GM10248 (cell line): ENCODE data around the gene FANCM.

Source experiments
- CTCF ChIA-PET: fragments of 300-600 bp; sonication (Branson Sonifier 250); formaldehyde crosslinking; extraction: SDS; loops from one replicate; lab custom pipeline; 2021; ENCODE audit warnings: antibody characterized with exemption; lab: Yijun Ruan, JAX
- POLR2A ChIA-PET: fragments of 350-650 bp; sonication (Branson Sonifier 250); formaldehyde crosslinking; extraction: SDS; loops from one replicate; lab custom pipeline; 2020; ENCODE audit warnings: antibody characterized with exemption; lab: Yijun Ruan, JAX
- DNase-seq: peaks from one replicate; pipeline ENCODE4 v3.0.0; 2012; ENCODE audit errors: extremely low spot score
- CTCF ChIP-seq: IDR thresholded peaks from 2 replicates; pipeline ENCODE4 v1.5.1; 2012; ENCODE audit warnings: mild to moderate bottlenecking, low read depth; ENCODE audit errors: extremely low read depth, missing control alignments, control extremely low read depth

FANCM gene

GRCh38 chr14:45135659-45136395 lies at the start of gene FANCM:
FANCM (plus strand) TSS chr14:45135930; CDS start chr14:45136032, 102 bp downstream.
- POLR2A ChIA-PET: no interaction called here
- CTCF ChIA-PET: interaction anchor here (0.7 to 2.1 kb wide), 5 partner anchors 11 to 133 kb away, joined by 3 to 6 read pairs (median 3); partner anchors contain the start of gene MIS18BP1
- DNase-seq: peak; percentile 86
- TF ChIP-seq CTCF: no peak

- CTCF ChIA-PET: no interaction called here
- POLR2A ChIA-PET: no interaction called here
- TF ChIP-seq CTCF: no peak
- DNase-seq: peak; percentile 38
Measured at GRCh38 chr14:45089813-45090212, 45.9 kb upstream of the FANCM start.

- ChIA-PET CTCF (interaction anchor here (0.8 kb wide), 1 partner anchor 60 kb away, joined by 3 read pairs; no protein-coding TSS in a partner anchor), POLR2A (no interaction called here)
- no peak for DNase-seq
Measured at GRCh38 chr14:45091710-45092109, 44.0 kb upstream of the FANCM start.

GRCh38 chr14:45094275-45094674 lies 41.5 kb upstream of the FANCM start:
- POLR2A ChIA-PET: no interaction called here

More at GRCh38 chr14:45091710-45092109, 44.0 kb upstream of the FANCM start:
- TF ChIP-seq CTCF: no peak

GRCh38 chr14:45095143-45095542 lies 40.6 kb upstream of the FANCM start:
- CTCF ChIA-PET: interaction anchor here (0.9 to 1.6 kb wide), 3 partner anchors 11 to 37 kb away, joined by 3 to 4 read pairs (median 3); no protein-coding TSS in a partner anchor
- TF ChIP-seq CTCF: no peak
- POLR2A ChIA-PET: no interaction called here
- DNase-seq: no peak

More at GRCh38 chr14:45094275-45094674, 41.5 kb upstream of the FANCM start:
- CTCF ChIA-PET: interaction anchor here (0.9 to 1.6 kb wide), 3 partner anchors 12 to 38 kb away, joined by 3 to 4 read pairs (median 3); no protein-coding TSS in a partner anchor
- no peak for TF ChIP-seq CTCF
- no peak for DNase-seq

GRCh38 chr14:45096218-45096617 lies 39.5 kb upstream of the FANCM start:
- no peak for DNase-seq
- ChIA-PET CTCF (interaction anchor here (1.6 to 3.2 kb wide), 2 partner anchors 11 to 36 kb away, joined by 3 to 15 read pairs; no protein-coding TSS in a partner anchor), POLR2A (no interaction called here)
- TF ChIP-seq CTCF: no peak
